K562 (cell line): ENCODE measurements around the gene CPNE8. TPM values are rescaled to one million over a fixed set of nuclear protein-coding genes. Genes with fewer than 3 reads are reported as not detected.

Experiments used
- ATAC-seq: fragments of 200-7000 bp; cut with Tn5 transposase; 3 replicates; pipeline ENCODE4 v1.9.1; 2020; ENCODE audit warnings: moderate library complexity
- BruUV-seq: library from RNA; stranded (reverse); fragments of 400-500 nt; replicated peaks from 2 replicates; lab custom pipeline; 2021; lab: Mats Ljungman, UMichigan
- CTCF ChIA-PET: fragments of 300-600 bp; formaldehyde crosslinking; extraction: SDS; loops from one replicate; lab custom pipeline; 2021; ENCODE audit warnings: low intra/inter-chr PET ratio; lab: Yijun Ruan, JAX
- POLR2A ChIA-PET: fragments of 300-600, 350-650 bp; sonication (Branson Sonifier 250); formaldehyde crosslinking; extraction: SDS; loops from one replicate; lab custom pipeline; 2021; ENCODE audit warnings: antibody characterized with exemption, inconsistent platforms; lab: Yijun Ruan, JAX
- DNase-seq, 4 experiments: peaks; one replicate each; pipeline versions ENCODE4 v3.0.0 to v3.0.0-alpha.2; 2011 to 2018; ENCODE audit warnings: low spot score in 3 of 4, mixed read lengths in 3 of 4; ENCODE audit errors: extremely low read depth in 1 of 4
- FAIRE-seq: peaks from 2 replicates; lab custom pipeline; 2011; peaks lifted over from hg19 to GRCh38; lab: Jason Lieb, UNC
- H2AFZ ChIP-seq: 2 replicates; pipeline ENCODE4 v1.6.0; 2011; ENCODE audit warnings: low read depth, low read length, control low read depth, inconsistent platforms
- H3K27ac ChIP-seq: fragments of 200-600 bp; 3 replicates; pipeline ENCODE4 v1.8.0; 2011; ENCODE audit warnings: low read depth, mild to moderate bottlenecking, control low read depth, inconsistent platforms, low read length, moderate library complexity, mixed read lengths; ENCODE audit errors: extremely low read depth
- H3K27me3 ChIP-seq, 2 experiments: fragments of 300-600 bp in 1 of 2; 2 replicates in 1 of 2; 3 replicates in 1 of 2; pipeline versions ENCODE4 v1.6.0 to v1.8.0; 2011; ENCODE audit warnings: inconsistent platforms in 2 of 2, low read length in 2 of 2, mild to moderate bottlenecking in 1 of 2, mixed read lengths in 1 of 2, moderate library complexity in 1 of 2; ENCODE audit not compliant: control insufficient read depth in 2 of 2, insufficient read depth in 2 of 2
- H3K36me3 ChIP-seq: fragments of 300-600 bp; 3 replicates; pipeline ENCODE4 v1.8.0; 2011; ENCODE audit warnings: mild to moderate bottlenecking, low read length, inconsistent platforms; ENCODE audit not compliant: control insufficient read depth, insufficient read depth
- H3K4me1 ChIP-seq, 2 experiments: fragments of 200-600 bp in 1 of 2; replicated peaks in 1 of 2; 2 replicates in 1 of 2; 3 replicates in 1 of 2; pipeline versions ENCODE4 v1.5.1 to v1.8.0; 2011; ENCODE audit warnings: inconsistent platforms in 2 of 2, low read length in 2 of 2, mild to moderate bottlenecking in 1 of 2, mixed read lengths in 1 of 2, moderate library complexity in 1 of 2; ENCODE audit not compliant: control insufficient read depth in 2 of 2, insufficient read depth in 2 of 2
- H3K4me2 ChIP-seq: 2 replicates; pipeline ENCODE4 v1.6.1; 2011; ENCODE audit warnings: low read length, control low read depth, inconsistent platforms, mixed read lengths; ENCODE audit not compliant: insufficient read depth
- H3K4me3 ChIP-seq: fragments of 200-600 bp; sonication (generic), shearing (Covaris generic); 2 replicates; pipeline ENCODE4 v1.5.1; 2016; ENCODE audit warnings: control low read depth, inconsistent platforms
- H3K79me2 ChIP-seq: fragments of 200-600 bp; 3 replicates; pipeline ENCODE4 v1.8.0; 2011; ENCODE audit warnings: low read length, inconsistent platforms; ENCODE audit not compliant: control insufficient read depth, insufficient read depth
- H3K9ac ChIP-seq, 2 experiments: 2 replicates each; pipeline versions ENCODE4 v1.6.0 to v1.6.1; 2011; ENCODE audit warnings: low read depth in 2 of 2, low read length in 2 of 2, control low read depth in 1 of 2, inconsistent platforms in 1 of 2, mild to moderate bottlenecking in 1 of 2, mixed read lengths in 1 of 2; ENCODE audit not compliant: insufficient read depth in 1 of 2
- H3K9me1 ChIP-seq: one replicate; pipeline ENCODE4 v1.6.0; 2011; ENCODE audit warnings: inconsistent platforms, mild to moderate bottlenecking, low read length, moderate library complexity; ENCODE audit not compliant: control insufficient read depth, insufficient read depth
- H3K9me3 ChIP-seq: replicated peaks from 2 replicates; pipeline ENCODE4 v1.5.1; 2011; ENCODE audit warnings: low read depth, low read length, inconsistent platforms; ENCODE audit not compliant: control insufficient read depth, insufficient read depth
- H4K20me1 ChIP-seq: replicated peaks from 2 replicates; pipeline ENCODE4 v1.6.1; 2011; ENCODE audit warnings: low read length, inconsistent platforms, mixed read lengths; ENCODE audit not compliant: control insufficient read depth, insufficient read depth
- CBX5 ChIP-seq: IDR thresholded peaks from 2 replicates; pipeline ENCODE4 v1.6.1; 2014; ENCODE audit warnings: low read depth, borderline replicate concordance
- CREB3L1 ChIP-seq: fragments of 450-650 bp; IDR thresholded peaks from 2 replicates; pipeline ENCODE4 v1.6.1; 2014; ENCODE audit warnings: low read depth, mild to moderate bottlenecking, moderate library complexity, borderline replicate concordance
- GTF2E2 ChIP-seq: fragments of 200-800 bp; sonication (Bioruptor generic); IDR thresholded peaks from 2 replicates; pipeline ENCODE4 v1.6.1; 2016; ENCODE audit warnings: missing genetic modification characterization, missing compliant biosample characterization
- HCFC1 ChIP-seq: IDR thresholded peaks from 2 replicates; pipeline ENCODE4 v1.6.1; 2012; ENCODE audit warnings: low read depth, low read length, improper control_type of control experiment
- HIVEP1 ChIP-seq: fragments of 250-450 bp; sonication (Bioruptor Pico); IDR thresholded peaks from 2 replicates; pipeline ENCODE4 v1.4.0; 2020; ENCODE audit warnings: mild to moderate bottlenecking
- KHSRP ChIP-seq: fragments of 450-650 bp; IDR thresholded peaks from 2 replicates; pipeline ENCODE4 v1.6.1; 2017
- LARP7 ChIP-seq: fragments of 450-650 bp; IDR thresholded peaks from 2 replicates; pipeline ENCODE4 v1.6.1; 2016
- PCBP2 ChIP-seq: fragments of 200-400 bp; formaldehyde crosslinking; IDR thresholded peaks from 2 replicates; pipeline ENCODE4 v1.6.1; 2018; ENCODE audit warnings: low read length, low read depth, mild to moderate bottlenecking, moderate library complexity; ENCODE audit not compliant: poor library complexity, severe bottlenecking
- PHB2 ChIP-seq: fragments of 450-650 bp; IDR thresholded peaks from 2 replicates; pipeline ENCODE4 v1.6.1; 2017; ENCODE audit warnings: low read depth
- POLR2G ChIP-seq: fragments of 200-400 bp; formaldehyde crosslinking; IDR thresholded peaks from 2 replicates; pipeline ENCODE4 v1.6.1; 2017; ENCODE audit warnings: low read depth, mild to moderate bottlenecking, antibody characterized with exemption, low read length, moderate library complexity
- SMAD4 ChIP-seq: fragments of 250-450 bp; sonication (Bioruptor Pico); conservative IDR thresholded peaks from 2 replicates; pipeline ENCODE4 v1.8.0; 2021; ENCODE audit warnings: inconsistent platforms, mild to moderate bottlenecking, moderate library complexity
- THRA ChIP-seq: fragments of 450-650 bp; IDR thresholded peaks from 2 replicates; pipeline ENCODE4 v1.6.1; 2017; ENCODE audit warnings: mild to moderate bottlenecking, moderate library complexity
- ZNF174 ChIP-seq: fragments of 250-450 bp; sonication (Bioruptor Pico); IDR thresholded peaks from 2 replicates; pipeline ENCODE4 v1.4.0; 2020; ENCODE audit warnings: mild to moderate bottlenecking
- ZNF217 ChIP-seq: sonication (generic); formaldehyde crosslinking; IDR thresholded peaks from 2 replicates; pipeline ENCODE4 v1.8.0; 2022; ENCODE audit warnings: mild to moderate bottlenecking, missing genetic modification reagents
- ZNF609 ChIP-seq: sonication (generic); formaldehyde crosslinking; IDR thresholded peaks from 2 replicates; pipeline ENCODE4 v1.8.1; 2023; ENCODE audit warnings: missing genetic modification reagents, mild to moderate bottlenecking, borderline replicate concordance
- ZNF699 ChIP-seq: fragments of 250-450 bp; sonication (Bioruptor Pico); IDR thresholded peaks from 2 replicates; pipeline ENCODE4 v1.8.0; 2021; ENCODE audit warnings: mild to moderate bottlenecking, moderate library complexity; ENCODE audit not compliant: insufficient replicate concordance
- WGBS: fragments of 100-300 bp; shearing (Covaris generic); methylation state at CpG from one replicate; pipeline ENCODE4 v1.1.6; 2016; ENCODE audit warnings: low coverage, mixed read lengths; ENCODE audit not compliant: insufficient coverage; ENCODE audit errors: missing lambda C conversion rate; 5-methylcytosine and 5-hydroxymethylcytosine counted together
- in situ Hi-C: fragments of 300-500 bp; cut with MboI; formaldehyde crosslinking; loops from 4 replicates; pipeline ENCODE4 v1.15.0; 2018; ENCODE audit warnings: inconsistent platforms, mixed read lengths
- intact Hi-C: fragments of 100-400 bp; cut with micrococcal nuclease; formaldehyde crosslinking; loops from 2 replicates; pipeline ENCODE4 v1.14.2; 2022
- polyA plus RNA-seq, 8 experiments: library from polyadenylated mRNA; depleted of rRNA in 4 of 8; stranded (reverse) in 5 of 8; unstranded in 3 of 8; fragments of >200 nt; fragmentation: Nextera tagmentation in 2 of 8; fragmentation: Illumina TruSeq in 1 of 8; extraction: Ambion mirVana in 2 of 8; extraction: Trizol in 1 of 8; gene quantifications; 2 replicates each; pipeline versions ENCODE4 v1.2.1 to v1.2.3, GENCODE V29; 2011 to 2014; ENCODE audit warnings: inconsistent platforms in 1 of 8, missing spikeins in 1 of 8
- total RNA-seq, 7 experiments: library from RNA; depleted of rRNA in 6 of 7; stranded (reverse); fragments of >200 nt in 6 of 7; fragmentation: Illumina TruSeq in 2 of 7; extraction: Trizol in 2 of 7; gene quantifications; 2 replicates each; pipeline versions ENCODE4 v1.2.1 to v1.2.3, GENCODE V29; 2011 to 2021; ENCODE audit warnings: low replicate concordance in 1 of 7
- TF ChIP-seq, protein P1 (sequence below): sonication (generic); formaldehyde crosslinking; IDR thresholded peaks from 2 replicates; pipeline ENCODE4 v1.5.0; 2020; ENCODE audit warnings: missing genetic modification reagents

CPNE8 gene
- total and polyA plus RNA-seq, 9 of the 15 experiments (the other 6 are each of a cell fraction or from before 2014, with no cell fraction given): 2.4 to 7.0 (median 4.2) TPM

DNA sequence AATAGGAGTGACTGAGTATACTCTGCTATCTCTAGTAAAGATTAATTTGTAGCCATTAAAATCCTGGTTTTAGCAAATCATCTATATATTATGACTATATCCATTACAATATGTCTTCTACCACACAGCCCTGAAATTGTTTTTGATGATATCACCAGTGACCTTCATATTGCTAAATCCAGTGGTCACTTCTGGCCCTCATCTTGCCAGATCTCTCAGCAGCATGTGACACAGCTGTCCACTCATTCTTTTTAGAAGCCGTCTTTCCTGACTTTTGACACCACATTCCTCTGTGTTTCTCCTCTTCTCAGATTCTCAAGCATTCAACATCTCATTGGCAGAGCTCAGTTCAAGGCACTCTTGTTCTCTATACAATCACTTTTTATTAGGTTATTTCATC lies 54.9 kb downstream of the CPNE8 start:
- H3K9ac ChIP-seq: no peak overlapping the region
- in situ Hi-C loops: no loop called here
- no TSS peak for BruUV-seq
- ATAC-seq (no peak), DNase-seq (no peak), FAIRE-seq (no peak)
- H3K4me1 ChIP-seq: no peaks in the 10 kb centered on the region
- WGBS: 29% methylated on average over 1 of the region's 1 CpG
- no peaks in the 10 kb centered on the region for H3K9me3 ChIP-seq
- no peaks in the 10 kb centered on the region for H3K36me3 ChIP-seq
- H3K27ac ChIP-seq: no peak overlapping the region
- H3K4me2 ChIP-seq: no peak overlapping the region
- intact Hi-C loops: no loop called here
- ChIA-PET CTCF (no interaction called here), POLR2A (no interaction called here)
- H3K79me2 ChIP-seq: no peaks in the 10 kb centered on the region
- H3K9me1 ChIP-seq: no peaks in the 10 kb centered on the region
- H3K27me3 ChIP-seq: no peaks in the 10 kb centered on the region
- no peaks in the 10 kb centered on the region for H4K20me1 ChIP-seq
- H3K4me3 ChIP-seq: no peak overlapping the region
- H2AFZ ChIP-seq: no peak overlapping the region
- TF ChIP-seq SMAD4: no peak
- TF ChIP-seq GTF2E2: no peak
- TF ChIP-seq CBX5: no peak
- no peak for TF ChIP-seq CREB3L1
- TF ChIP-seq, protein P1, sequence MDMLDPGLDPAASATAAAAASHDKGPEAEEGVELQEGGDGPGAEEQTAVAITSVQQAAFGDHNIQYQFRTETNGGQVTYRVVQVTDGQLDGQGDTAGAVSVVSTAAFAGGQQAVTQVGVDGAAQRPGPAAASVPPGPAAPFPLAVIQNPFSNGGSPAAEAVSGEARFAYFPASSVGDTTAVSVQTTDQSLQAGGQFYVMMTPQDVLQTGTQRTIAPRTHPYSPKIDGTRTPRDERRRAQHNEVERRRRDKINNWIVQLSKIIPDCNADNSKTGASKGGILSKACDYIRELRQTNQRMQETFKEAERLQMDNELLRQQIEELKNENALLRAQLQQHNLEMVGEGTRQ: no peak
- TF ChIP-seq ZNF217 (CRISPR knock-in tag): no peak
- TF ChIP-seq HIVEP1: no peak
- TF ChIP-seq HCFC1: no peak
- no peak for TF ChIP-seq POLR2G
- no peak for TF ChIP-seq THRA
- TF ChIP-seq ZNF699 (CRISPR knock-in tag): no peak
- TF ChIP-seq ZNF174 (CRISPR knock-in tag): no peak
- TF ChIP-seq ZNF609: no peak
- TF ChIP-seq KHSRP: no peak
- TF ChIP-seq PHB2: no peak
- no peak for TF ChIP-seq LARP7
- no peak for TF ChIP-seq PCBP2
